ENCODE data around the gene POP7.

Gene POP7

GRCh38 chr7:100728196-100728595 lies 22.3 kb downstream of the POP7 start:
- no peak for DNase-seq

GRCh38 chr7:100730136-100730800 lies 24.3 kb downstream of the POP7 start:
- no peak for DNase-seq

GRCh38 chr7:100731937-100732636 lies 26.2 kb downstream of the POP7 start:
- DNase-seq = no peak

GRCh38 chr7:100735730-100736129 lies 29.8 kb downstream of the POP7 start:
- DNase-seq = no peak

GRCh38 chr7:100736671-100737070 lies 30.8 kb downstream of the POP7 start:
- no peak for DNase-seq

GRCh38 chr7:100739934-100740333 lies 34.0 kb downstream of the POP7 start:
- no peak for DNase-seq

GRCh38 chr7:100744605-100745004 lies 38.7 kb downstream of the POP7 start:
- no peak for DNase-seq

- DNase-seq = no peak
Observed at GRCh38 chr7:100745184-100745583, 39.3 kb downstream of the POP7 start.

GRCh38 chr7:100752994-100753393 lies 47.1 kb downstream of the POP7 start:
- DNase-seq = no peak

GRCh38 chr7:100753750-100754149 lies 47.8 kb downstream of the POP7 start:
- DNase-seq = no peak

Measured in NCI-H1436 (cell line).